Liver (tissue), 9 donors: ENCODE measurements around the gene ERCC6. TPM values are rescaled to one million over a fixed set of nuclear protein-coding genes. Genes with fewer than 3 reads are reported as not detected.

Experiments
- DNase-seq: peaks from one replicate; pipeline ENCODE4 v3.0.0-alpha.2; 2017; ENCODE audit warnings: low spot score
- H3K27ac ChIP-seq, 2 donors: one replicate each; pipeline ENCODE4 v1.7.0; 2013; ENCODE audit warnings: inconsistent platforms in 2 of 2, low read length in 2 of 2, control low read depth in 1 of 2, low read depth in 1 of 2, mild to moderate bottlenecking in 1 of 2
- H3K27me3 ChIP-seq, 4 donors: one replicate each; pipeline versions ENCODE4 v1.6.1 to v1.7.0; 2013; ENCODE audit warnings: low read length in 3 of 4, inconsistent platforms in 1 of 4, mild to moderate bottlenecking in 1 of 4, moderate library complexity in 1 of 4; ENCODE audit not compliant: control insufficient read depth in 4 of 4, insufficient read depth in 4 of 4
- H3K36me3 ChIP-seq, 4 donors: one replicate each; pipeline versions ENCODE4 v1.6.1 to v1.7.0; 2013; ENCODE audit warnings: low read length in 3 of 4, mild to moderate bottlenecking in 3 of 4, low read depth in 1 of 4, moderate library complexity in 1 of 4; ENCODE audit not compliant: control insufficient read depth in 4 of 4, insufficient read depth in 3 of 4
- H3K4me1 ChIP-seq, 4 donors: one replicate each; pipeline versions ENCODE4 v1.6.1 to v1.7.0; 2013; ENCODE audit warnings: low read length in 3 of 4, mild to moderate bottlenecking in 3 of 4, moderate library complexity in 1 of 4; ENCODE audit not compliant: control insufficient read depth in 4 of 4, insufficient read depth in 4 of 4
- H3K4me3 ChIP-seq, 3 donors: one replicate each; pipeline versions ENCODE4 v1.6.1 to v1.7.0; 2013; ENCODE audit warnings: low read length in 3 of 3, control low read depth in 1 of 3, low read depth in 1 of 3, mild to moderate bottlenecking in 1 of 3
- H3K9ac ChIP-seq, 2 donors: one replicate each; pipeline ENCODE4 v1.7.0; 2013; ENCODE audit warnings: low read length in 2 of 2, mild to moderate bottlenecking in 2 of 2, moderate library complexity in 2 of 2, control low read depth in 1 of 2, low read depth in 1 of 2
- H3K9me3 ChIP-seq, 4 donors: one replicate each; pipeline versions ENCODE4 v1.6.1 to v1.7.0; 2013; ENCODE audit warnings: low read length in 3 of 4; ENCODE audit not compliant: control insufficient read depth in 4 of 4
- ATF3 ChIP-seq: IDR thresholded peaks from 2 replicates; pipeline ENCODE4 v1.6.1; 2016; ENCODE audit warnings: antibody characterized with exemption
- CTCF ChIP-seq: fragments of 150-350 bp; IDR thresholded peaks from 2 replicates; pipeline ENCODE4 v1.5.1; 2017; ENCODE audit warnings: improper control_type of control experiment, low read depth, low read length; ENCODE audit not compliant: missing input control
- EGR1 ChIP-seq, 2 donors: IDR thresholded peaks; 2 replicates each; pipeline ENCODE4 v1.6.1; 2016 to 2018; ENCODE audit warnings: antibody characterized with exemption in 2 of 2, low read depth in 2 of 2
- FOXA1 ChIP-seq: IDR thresholded peaks from 2 replicates; pipeline ENCODE4 v1.6.1; 2016; ENCODE audit warnings: antibody characterized with exemption
- GABPA ChIP-seq, 2 donors: IDR thresholded peaks in 1 of 2; conservative IDR thresholded peaks in 1 of 2; 2 replicates each; pipeline ENCODE4 v1.6.1; 2016; ENCODE audit warnings: antibody characterized with exemption in 2 of 2, mild to moderate bottlenecking in 1 of 2, moderate library complexity in 1 of 2
- HNF4A ChIP-seq, 2 donors: conservative IDR thresholded peaks; 2 replicates each; pipeline ENCODE4 v1.6.1; 2016; ENCODE audit warnings: antibody characterized with exemption in 2 of 2, mild to moderate bottlenecking in 2 of 2
- HNF4G ChIP-seq: IDR thresholded peaks from 2 replicates; pipeline ENCODE4 v1.6.1; 2016; ENCODE audit warnings: antibody characterized with exemption
- JUND ChIP-seq, 2 donors: IDR thresholded peaks; 2 replicates each; pipeline ENCODE4 v1.6.1; 2016; ENCODE audit warnings: antibody characterized with exemption in 2 of 2
- NR2F2 ChIP-seq: IDR thresholded peaks from 2 replicates; pipeline ENCODE4 v1.6.1; 2016; ENCODE audit warnings: antibody characterized with exemption
- RAD21 ChIP-seq, 2 donors: IDR thresholded peaks; 2 replicates each; pipeline ENCODE4 v1.6.1; 2016; ENCODE audit warnings: antibody characterized with exemption in 2 of 2, mild to moderate bottlenecking in 2 of 2
- REST ChIP-seq: IDR thresholded peaks from 2 replicates; pipeline ENCODE4 v1.6.1; 2016; ENCODE audit warnings: antibody characterized with exemption, mild to moderate bottlenecking
- RXRA ChIP-seq, 2 donors: IDR thresholded peaks; 2 replicates each; pipeline ENCODE4 v1.6.1; 2017 to 2018; ENCODE audit warnings: antibody characterized with exemption in 2 of 2, mild to moderate bottlenecking in 1 of 2
- SP1 ChIP-seq: IDR thresholded peaks from 2 replicates; pipeline ENCODE4 v1.6.1; 2018; ENCODE audit warnings: antibody characterized with exemption, mild to moderate bottlenecking
- TAF1 ChIP-seq: conservative IDR thresholded peaks from 2 replicates; pipeline ENCODE4 v1.6.1; 2016; ENCODE audit warnings: antibody characterized with exemption, mild to moderate bottlenecking
- YY1 ChIP-seq: IDR thresholded peaks from 2 replicates; pipeline ENCODE4 v1.6.1; 2016; ENCODE audit warnings: antibody characterized with exemption, mild to moderate bottlenecking
- ZBTB33 ChIP-seq: IDR thresholded peaks from 2 replicates; pipeline ENCODE4 v1.6.1; 2016; ENCODE audit warnings: antibody characterized with exemption
- WGBS: extraction: QIAGEN DNeasy Blood & Tissue Kit; methylation state at CpG from one replicate; pipeline ENCODE4 v1.1.7; 2013; 5-methylcytosine and 5-hydroxymethylcytosine counted together
- polyA plus RNA-seq, 2 donors: library from polyadenylated mRNA; stranded (reverse) in 1 of 2; unstranded in 1 of 2; fragments of 200-250 nt in 1 of 2; fragments of >200 nt in 1 of 2; fragmentation: Nextera tagmentation in 1 of 2; extraction: Ambion mirVana in 1 of 2; gene quantifications; one replicate each; pipeline versions ENCODE4 v1.2.1 to v1.2.3, GENCODE V29; 2013 to 2015
- total RNA-seq, 2 donors: library from RNA; depleted of rRNA; stranded (reverse); fragments of >200 nt; gene quantifications; one replicate each; pipeline ENCODE4 v1.2.3, GENCODE V29; 2014
- TF ChIP-seq, protein P1 (sequence below): IDR thresholded peaks from 2 replicates; pipeline ENCODE4 v1.6.1; 2016; ENCODE audit warnings: antibody characterized with exemption
- donor health status: healthy.
- donor health status: healthy.
- donor health status: healthy.
- donor health status: healthy.
- donor health status: healthy.

ERCC6 gene
- total and polyA plus RNA-seq, 4 donors = 2.3 to 17.1 (median 7.5) TPM

DNA sequence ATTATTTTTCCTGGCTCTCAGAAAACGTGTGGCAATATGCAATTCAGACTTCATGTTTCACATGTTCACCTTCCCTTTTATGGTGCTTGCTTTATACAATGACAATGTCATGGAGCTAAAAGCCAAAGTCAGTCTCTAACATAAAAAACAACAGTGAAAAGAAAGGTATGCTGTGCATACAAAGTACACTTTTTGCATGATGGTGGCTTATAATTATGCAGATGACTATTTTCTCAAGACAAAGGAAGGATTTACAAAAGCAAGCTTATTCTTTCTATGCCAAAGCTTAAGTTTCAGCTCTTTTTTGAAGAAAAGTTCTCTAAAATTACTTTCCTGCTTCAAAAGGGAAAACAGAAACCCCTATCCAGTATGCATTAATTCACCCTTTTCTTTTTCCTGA, 15.6 kb downstream of the ERCC6 start (continued):
- TF ChIP-seq, protein P1, sequence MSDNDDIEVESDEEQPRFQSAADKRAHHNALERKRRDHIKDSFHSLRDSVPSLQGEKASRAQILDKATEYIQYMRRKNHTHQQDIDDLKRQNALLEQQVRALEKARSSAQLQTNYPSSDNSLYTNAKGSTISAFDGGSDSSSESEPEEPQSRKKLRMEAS = no peak
- TF ChIP-seq NR2F2 = no peak

GRCh38 chr10:49521062-49521461, 17.9 kb downstream of the ERCC6 start:
- peaks cover 2 to 25% (median 18%) of the 10 kb centered on the region in 4 donors for H3K36me3 ChIP-seq
- TF ChIP-seq RAD21 (IDR thresholded peaks at IDR 0.05) = no peak
- TF ChIP-seq SP1 = no peak
- TF ChIP-seq YY1 = no peak
- TF ChIP-seq HNF4G = no peak
- TF ChIP-seq ATF3 = no peak
- TF ChIP-seq TAF1 = no peak
- no peak for TF ChIP-seq HNF4A (conservative IDR thresholded peaks at IDR 0.05)
- no peak for TF ChIP-seq JUND (IDR thresholded peaks at IDR 0.05)
- TF ChIP-seq FOXA1 = no peak
- WGBS = 40% methylated on average over 4 of the region's 4 CpGs

GRCh38 chr10:49520122-49520775, 18.7 kb downstream of the ERCC6 start:
- H3K36me3 ChIP-seq = peaks cover 2 to 24% (median 18%) of the 10 kb centered on the region in 4 donors
- no peak for TF ChIP-seq RXRA (IDR thresholded peaks at IDR 0.05)
- no peaks in the 10 kb centered on the region for H3K9me3 ChIP-seq
- peaks cover 0 to 5% (median 0%) of the 10 kb centered on the region in 4 donors for H3K4me1 ChIP-seq
- H3K27me3 ChIP-seq = no peaks in the 10 kb centered on the region
- no peak overlapping the region for H3K4me3 ChIP-seq
- no peak overlapping the region for H3K27ac ChIP-seq
- 80% methylated on average over 8 of the region's 8 CpGs for WGBS
- DNase-seq = no peak
- H3K9ac ChIP-seq = no peak overlapping the region

More at GRCh38 chr10:49521062-49521461, 17.9 kb downstream of the ERCC6 start:
- peaks cover 0 to 5% (median 0%) of the 10 kb centered on the region in 4 donors for H3K4me1 ChIP-seq
- no peak overlapping the region for H3K4me3 ChIP-seq
- H3K27ac ChIP-seq = no peak overlapping the region
- H3K9me3 ChIP-seq = no peaks in the 10 kb centered on the region
- DNase-seq = no peak
- H3K9ac ChIP-seq = no peak overlapping the region
- no peaks in the 10 kb centered on the region for H3K27me3 ChIP-seq

GRCh38 chr10:49519717-49520116, 19.2 kb downstream of the ERCC6 start:
- Histone ChIP-seq H3K4me3 (no peak overlapping the region), H3K36me3 (peaks cover 2 to 24% (median 19%) of the 10 kb centered on the region in 4 donors), H3K27ac (no peak overlapping the region), H3K9me3 (no peaks in the 10 kb centered on the region), H3K27me3 (no peaks in the 10 kb centered on the region), H3K9ac (no peak overlapping the region), H3K4me1 (peaks cover 0 to 5% (median 0%) of the 10 kb centered on the region in 4 donors)
- WGBS = 87% methylated on average over 2 of the region's 2 CpGs
- no peak for DNase-seq
- TF ChIP-seq CTCF (no peak), HNF4A (conservative IDR thresholded peaks at IDR 0.05) (no peak), ZBTB33 (no peak), GABPA (IDR thresholded peaks at IDR 0.05 in 1 of 2, conservative IDR thresholded peaks at IDR 0.05 in 1 of 2) (no peak), JUND (IDR thresholded peaks at IDR 0.05) (no peak), HNF4G (no peak), TAF1 (no peak), EGR1 (IDR thresholded peaks at IDR 0.05; ENCODE audit: low read depth in 2 of 2) (no peak), SP1 (no peak), RAD21 (IDR thresholded peaks at IDR 0.05) (no peak), ATF3 (no peak), NR2F2 (no peak), REST (no peak)
- TF ChIP-seq, protein P1 = no peak
